HG02678 (cell line): ENCODE results near the gene RAD17.
A peak's percentile ranks its signal among the peaks of the same experiment; 100 is the strongest.
"Not testable (repeated sequence)": the region's sequence is repeated elsewhere in the genome, so short reads cannot be mapped to it uniquely, and the experiment has no call there.

Source experiments
- ATAC-seq: cut with Tn5 transposase; IDR thresholded peaks from one replicate; pipeline ENCODE4 v1.9.1; 2021; ENCODE audit warnings: mild to moderate bottlenecking, moderate library complexity; ENCODE audit not compliant: unreplicated experiment

The RAD17 gene, protein sequence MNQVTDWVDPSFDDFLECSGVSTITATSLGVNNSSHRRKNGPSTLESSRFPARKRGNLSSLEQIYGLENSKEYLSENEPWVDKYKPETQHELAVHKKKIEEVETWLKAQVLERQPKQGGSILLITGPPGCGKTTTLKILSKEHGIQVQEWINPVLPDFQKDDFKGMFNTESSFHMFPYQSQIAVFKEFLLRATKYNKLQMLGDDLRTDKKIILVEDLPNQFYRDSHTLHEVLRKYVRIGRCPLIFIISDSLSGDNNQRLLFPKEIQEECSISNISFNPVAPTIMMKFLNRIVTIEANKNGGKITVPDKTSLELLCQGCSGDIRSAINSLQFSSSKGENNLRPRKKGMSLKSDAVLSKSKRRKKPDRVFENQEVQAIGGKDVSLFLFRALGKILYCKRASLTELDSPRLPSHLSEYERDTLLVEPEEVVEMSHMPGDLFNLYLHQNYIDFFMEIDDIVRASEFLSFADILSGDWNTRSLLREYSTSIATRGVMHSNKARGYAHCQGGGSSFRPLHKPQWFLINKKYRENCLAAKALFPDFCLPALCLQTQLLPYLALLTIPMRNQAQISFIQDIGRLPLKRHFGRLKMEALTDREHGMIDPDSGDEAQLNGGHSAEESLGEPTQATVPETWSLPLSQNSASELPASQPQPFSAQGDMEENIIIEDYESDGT

DNA sequence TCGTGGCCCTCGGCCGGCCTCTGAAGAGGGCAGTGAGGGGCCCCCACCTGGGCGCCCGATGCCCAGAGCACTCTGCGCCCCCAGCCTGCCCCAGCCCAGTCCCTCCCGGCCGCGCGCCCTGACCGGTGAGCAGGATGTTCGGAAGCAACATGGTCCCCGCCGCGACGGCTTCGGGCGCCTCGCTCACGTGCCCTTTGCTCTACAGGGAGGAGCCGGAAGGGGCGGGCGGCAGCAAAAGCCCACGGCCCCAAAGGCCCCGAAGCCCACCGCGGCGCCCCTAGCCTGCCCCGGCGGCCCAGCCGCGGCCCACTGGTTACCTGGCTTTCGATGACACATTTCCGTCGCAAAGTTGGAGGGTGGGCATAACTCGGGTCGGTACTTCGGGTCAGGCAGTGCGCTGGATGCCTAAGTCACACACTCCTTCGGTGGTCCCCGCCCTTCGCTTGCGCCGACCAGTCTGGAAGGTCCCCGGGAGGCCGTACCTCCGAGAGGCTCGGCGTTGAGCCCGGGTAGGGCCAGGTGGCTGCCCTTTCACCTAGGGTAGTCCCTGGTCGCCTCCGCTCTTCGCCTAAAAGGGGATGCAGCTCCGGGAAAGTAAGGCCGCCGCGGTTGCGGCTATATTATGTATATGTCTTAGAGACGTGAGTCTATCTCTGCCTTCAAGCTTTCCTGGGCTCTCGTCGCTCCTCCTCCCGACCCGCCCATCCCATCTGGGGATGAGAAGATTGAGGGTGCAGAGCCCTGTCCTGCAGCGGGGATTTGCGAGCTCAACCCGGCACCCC, at the start of gene RAD17, which contains the start of the genes AK6 and TAF9:
RAD17 (plus strand) TSS at position 479 of the 782 bp plus-strand sequence. CDS start 2,391 bp downstream, outside the sequence.
AK6 (minus strand) TSS at position 181 of the 782 bp plus-strand sequence; CDS start at position 151, 30 bp downstream.
TAF9 (minus strand) TSS at position 181 of the 782 bp plus-strand sequence. CDS start 3,783 bp downstream, outside the sequence.
- peak; percentile 91 for ATAC-seq

DNA sequence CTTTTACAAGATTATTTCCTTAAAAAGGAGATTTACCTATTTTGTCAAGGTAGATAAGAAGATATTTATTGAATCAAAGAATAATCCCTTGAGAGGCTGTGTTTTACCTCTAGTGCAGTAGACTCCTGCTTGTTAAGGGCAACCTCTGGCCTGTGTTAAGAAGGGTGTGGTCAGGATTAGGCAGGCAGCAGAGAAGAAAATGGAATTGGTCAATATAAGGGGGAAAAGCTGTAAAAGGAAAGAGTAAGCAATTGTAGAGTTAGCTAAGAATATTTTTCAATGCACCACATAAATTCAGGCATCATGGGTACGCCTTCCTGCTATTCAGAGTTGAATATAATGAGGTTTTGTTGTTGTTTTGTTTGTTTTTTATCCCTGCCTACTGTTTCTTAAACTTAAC, 43.3 kb upstream of the RAD17 start:
- ATAC-seq: no peak

DNA sequence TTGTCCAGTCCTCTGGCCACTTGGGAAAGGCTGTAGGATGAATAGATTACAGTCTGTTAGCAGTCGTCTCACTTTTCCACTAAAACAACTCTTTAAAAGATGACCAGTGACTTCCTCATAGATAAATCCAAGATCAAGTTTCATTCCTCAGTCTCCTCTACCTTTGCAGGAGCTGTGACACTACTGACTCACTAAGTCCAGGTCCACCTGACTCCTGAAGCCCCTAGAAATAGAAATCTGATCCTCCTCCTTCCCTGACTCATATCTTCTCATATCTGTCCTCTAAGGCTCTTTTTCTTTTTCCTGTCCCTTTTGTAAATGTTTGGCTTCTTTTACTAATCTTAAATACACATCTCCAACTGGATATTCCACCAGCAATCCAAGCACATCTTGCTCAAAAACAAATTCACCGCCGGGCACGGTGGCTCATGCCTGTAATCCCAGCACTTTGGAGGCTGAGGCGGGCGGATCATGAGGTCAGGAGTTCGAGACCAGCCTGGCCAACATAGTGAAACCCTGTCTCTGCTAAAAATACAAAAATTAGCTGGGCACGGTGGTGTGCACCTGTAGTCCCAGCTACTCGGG, 39.6 kb upstream of the RAD17 start:
- no peak for ATAC-seq

DNA sequence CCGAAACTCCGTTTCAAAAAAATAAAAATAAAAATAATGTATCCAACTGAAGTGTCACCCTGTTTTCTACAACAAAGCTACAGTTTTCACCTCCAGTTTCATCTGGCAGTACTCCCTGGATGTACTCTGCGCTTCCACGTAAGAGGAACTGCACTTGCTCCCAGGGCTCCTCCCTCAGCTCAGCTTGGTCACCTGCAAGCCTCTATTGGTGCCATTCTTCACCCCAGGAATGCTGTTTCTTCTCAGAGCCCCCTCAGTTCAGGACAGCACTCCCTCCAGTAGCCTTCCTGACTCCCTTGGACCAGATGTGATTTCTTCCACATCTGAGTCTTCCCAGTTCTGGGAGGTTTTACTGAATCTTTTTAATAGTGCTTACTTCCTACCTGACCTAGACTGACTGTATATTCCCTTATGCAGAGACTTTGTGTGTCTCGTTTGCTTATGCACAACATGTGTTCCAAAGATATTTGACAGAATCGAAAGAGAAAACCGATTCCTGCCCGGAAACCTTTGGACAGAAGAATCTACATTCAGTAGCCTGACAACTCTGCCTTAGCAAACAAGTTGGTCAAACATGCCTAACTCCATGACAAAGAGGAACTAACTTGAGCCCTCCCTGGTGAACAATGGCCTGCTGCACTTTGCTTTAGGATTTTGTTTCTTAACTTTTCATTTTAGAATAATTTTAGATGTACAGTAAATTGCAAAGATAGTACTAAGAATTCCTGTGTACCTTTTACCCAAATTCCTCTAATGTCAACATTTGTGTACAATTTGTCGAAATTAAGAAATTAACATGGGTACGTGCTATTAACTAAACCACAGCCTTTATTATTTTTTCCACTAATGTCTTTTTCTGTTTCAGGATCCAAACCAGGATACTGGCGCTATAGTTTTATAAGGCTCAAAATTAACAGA, 37.8 kb upstream of the RAD17 start:
- ATAC-seq: no peak

DNA sequence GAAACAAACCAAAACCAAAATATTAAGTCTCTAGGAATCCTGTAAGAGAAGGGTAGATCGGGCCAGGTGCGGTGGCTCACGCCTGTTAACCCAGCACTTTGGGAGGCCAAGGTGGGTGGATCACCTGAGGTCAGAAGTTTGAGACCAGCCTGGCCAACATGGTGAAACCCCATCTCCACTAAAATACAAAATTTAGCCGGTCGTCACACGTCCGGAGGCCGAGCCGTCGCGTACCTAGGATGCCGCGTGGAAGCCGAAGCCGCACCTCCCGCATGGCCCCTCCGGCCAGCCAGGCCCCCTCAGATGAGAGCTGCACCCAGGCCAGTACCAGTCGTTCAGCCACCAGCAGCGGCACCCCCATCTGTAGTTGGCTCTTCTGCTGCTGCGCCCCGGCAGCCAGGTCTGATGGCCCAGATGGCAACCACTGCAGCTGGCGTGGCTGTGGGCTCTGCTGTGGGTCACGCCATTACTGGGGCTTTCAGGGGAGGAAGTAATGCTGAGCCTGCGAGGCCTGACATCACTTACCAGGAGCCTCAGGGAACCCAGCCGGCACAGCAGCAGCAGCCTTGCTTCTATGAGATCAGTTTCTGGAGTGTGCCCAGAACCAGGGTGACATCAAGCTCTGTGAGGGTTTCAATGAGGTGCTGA, 35.8 kb upstream of the RAD17 start:
- not testable (repeated sequence) for ATAC-seq

DNA sequence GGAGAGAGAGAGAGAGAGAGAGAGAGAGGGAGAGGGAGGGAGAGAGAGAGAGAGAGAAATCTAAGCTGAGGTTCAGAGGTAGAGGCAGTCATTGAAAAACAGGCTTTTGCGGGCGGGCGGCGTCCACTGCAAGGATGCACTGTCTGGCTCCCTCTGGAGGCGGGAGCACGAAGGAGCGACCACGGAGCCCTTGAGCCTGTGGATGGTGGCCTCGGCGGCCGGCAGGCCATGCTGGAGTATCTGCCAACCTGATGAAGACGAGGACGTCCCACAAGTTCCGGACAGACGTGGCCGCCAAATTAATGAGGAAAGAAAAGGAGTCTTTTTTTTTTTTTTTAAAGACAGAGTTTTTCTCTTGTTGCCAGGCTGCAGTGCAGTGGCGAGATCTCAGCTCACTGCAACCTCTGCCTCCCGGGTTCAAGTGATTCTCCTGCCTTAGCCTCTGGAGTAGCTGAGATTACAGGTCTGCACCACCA, 34.8 kb upstream of the RAD17 start:
- ATAC-seq: peak; percentile 66

DNA sequence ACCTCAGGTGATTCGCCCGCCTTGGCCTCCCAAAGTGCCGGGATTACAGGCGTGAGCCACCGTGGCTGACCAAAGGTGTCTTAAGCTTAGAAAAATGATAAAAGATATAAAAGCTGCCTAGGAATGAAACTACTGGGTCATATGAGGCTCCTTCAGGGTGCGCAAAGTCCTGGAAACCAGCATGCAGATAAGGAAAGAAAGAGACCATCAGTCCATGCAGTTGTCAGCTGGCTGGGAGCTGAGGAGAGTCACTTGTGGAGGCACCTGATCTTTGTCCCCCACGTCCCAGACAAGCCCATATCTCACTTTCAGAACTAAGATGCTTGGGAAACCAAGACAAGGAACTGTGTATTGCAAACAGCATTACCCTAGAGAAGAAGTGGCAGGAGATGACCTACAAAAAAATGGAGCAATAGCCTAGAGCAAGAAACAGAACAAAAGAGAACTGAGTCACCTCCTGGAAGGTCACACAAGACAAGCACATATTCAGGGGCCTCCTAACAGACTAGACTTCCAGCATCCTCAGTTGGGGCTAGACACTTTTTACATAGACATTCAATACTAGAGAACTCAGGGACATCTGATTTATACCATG, 34.2 kb upstream of the RAD17 start:
- no peak for ATAC-seq

DNA sequence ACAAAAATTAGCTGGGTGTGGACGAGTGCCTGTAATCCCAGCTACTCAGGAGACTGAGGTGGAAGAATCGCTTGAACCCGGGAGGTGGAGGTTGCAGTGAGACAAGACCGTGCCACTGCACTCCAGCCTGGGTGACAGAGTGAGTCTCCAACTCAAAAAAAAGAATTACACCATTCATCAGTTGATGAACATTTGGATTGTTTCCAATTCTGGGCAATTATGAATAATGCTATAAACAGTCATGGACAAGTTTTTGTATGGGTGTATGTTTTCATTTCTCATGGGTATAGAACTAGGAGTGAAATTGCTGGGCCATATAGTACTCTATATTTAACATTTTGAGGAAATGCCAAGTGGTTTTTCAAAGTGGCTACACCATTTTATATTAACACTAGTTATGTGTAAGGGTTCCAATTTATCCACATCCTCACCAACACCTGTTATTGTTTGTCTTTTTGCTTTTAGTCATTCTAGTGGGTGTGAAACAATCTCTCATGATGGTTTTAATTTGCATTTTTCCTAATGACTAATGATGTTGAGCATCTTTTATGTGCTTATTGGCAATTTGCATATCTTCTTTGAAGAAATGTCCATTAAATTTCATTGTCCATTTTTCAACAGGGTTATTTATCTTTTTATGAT, 28.0 kb upstream of the RAD17 start:
- no peak for ATAC-seq

DNA sequence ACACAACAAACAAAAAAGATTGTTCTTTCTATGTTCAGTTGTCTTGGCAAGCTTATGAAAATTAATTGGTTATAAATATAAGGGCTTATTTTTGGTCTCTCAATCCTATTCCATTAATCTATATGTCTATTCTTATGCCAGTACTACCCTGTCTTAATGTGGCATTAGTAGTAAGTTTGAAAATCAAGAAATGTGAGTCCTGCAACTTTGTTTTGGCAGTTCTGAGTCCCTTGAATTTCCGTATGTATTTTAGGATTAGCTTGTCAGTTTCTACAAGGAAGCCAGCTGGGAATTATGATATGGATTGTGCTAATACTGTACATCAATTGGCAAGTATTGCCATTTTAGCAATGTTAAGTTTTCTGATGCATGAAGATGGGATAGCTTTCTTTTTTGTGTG, 26.5 kb upstream of the RAD17 start:
- ATAC-seq: no peak

DNA sequence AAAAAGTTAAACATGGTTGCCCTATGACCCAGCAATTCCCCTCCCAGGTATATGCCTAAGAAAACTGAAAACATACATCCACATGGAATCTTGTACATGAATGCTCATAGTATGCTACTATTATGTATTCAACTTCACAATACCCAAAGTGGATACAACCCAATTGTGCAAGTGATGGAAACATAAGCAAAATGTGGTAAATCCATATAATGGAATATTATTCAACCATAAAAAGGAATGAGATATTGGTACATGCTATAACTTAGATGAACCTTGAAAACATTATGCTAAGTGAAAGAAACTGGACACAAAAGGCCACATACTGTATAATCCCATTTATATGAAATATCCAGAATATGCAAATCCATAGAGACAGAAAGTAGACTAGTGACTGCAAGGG, 19.0 kb upstream of the RAD17 start:
- no peak for ATAC-seq

DNA sequence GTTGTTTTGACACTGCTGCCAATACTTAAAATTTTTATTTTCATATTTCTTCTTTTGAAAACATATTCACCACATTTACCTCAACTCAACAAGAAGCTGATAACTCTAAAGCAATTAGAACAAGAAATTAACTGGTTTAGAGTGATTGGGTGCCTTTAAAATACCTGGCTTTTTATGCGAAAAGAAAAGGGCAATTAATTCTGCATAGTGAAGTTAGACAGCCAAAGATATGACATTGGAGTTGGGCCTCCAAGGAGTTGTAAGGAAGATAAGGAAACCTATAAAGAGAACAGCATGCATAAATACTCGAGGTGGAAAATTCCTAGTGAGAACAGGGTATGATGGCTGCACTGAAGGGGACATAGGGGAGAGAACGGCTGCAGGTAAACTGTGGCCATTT, 9.9 kb upstream of the RAD17 start:
- no peak for ATAC-seq

DNA sequence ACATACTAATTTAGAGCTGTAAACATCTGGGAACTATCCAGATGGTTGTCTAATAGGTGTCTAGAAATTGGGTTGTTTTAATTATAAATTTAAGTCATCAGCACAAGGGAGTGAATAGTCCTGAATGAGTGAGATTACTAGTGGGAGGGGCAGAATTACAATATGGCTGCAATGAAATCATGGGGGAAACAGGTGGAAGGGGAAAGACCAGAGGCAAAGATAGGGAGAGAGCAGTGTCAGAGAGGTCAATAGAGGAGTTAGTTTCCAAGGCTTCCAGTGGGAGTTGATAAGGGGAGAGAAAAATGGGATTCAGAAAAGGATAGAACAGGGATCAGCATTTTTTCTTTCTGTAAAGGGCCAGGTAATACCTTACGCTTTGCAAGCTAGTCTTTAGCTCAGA, 9.2 kb upstream of the RAD17 start:
- no peak for ATAC-seq

DNA sequence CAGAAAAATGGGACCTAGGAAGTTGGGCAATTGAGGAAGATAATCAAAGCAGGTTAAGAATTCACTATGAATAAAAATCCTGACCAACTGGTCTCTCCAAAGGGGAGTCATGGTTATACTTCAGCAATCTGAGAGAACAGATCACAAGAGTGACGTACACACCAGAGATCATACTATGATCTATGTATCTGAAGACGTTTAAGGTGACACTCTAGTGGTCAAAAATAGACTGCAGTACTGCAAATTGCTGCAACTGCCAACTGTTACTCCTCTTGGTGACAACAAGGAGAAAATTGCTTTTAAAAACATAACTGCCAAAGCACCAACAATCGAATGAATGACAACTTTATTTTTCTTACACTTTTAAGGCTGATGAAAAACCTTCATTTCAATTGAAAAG, 5.2 kb upstream of the RAD17 start:
- no peak for ATAC-seq

DNA sequence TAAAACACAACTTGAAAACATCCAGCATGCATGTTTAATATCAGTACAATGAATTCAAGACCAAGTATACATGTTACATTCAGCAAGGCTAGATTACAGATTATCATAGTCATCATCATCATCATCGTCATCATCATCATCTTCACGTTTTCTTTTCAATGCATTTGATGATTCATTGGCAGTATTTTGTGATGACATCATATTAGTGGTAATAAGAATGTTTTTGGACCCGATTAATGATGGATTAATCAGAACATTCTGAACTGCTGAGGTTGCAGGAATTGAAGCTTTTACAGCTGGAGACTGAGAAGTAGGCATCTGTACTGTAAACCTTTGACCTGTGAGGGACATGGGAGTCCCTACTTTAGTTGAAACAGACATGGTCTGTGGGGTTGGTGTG, 4.8 kb upstream of the RAD17 start:
- ATAC-seq: no peak

DNA sequence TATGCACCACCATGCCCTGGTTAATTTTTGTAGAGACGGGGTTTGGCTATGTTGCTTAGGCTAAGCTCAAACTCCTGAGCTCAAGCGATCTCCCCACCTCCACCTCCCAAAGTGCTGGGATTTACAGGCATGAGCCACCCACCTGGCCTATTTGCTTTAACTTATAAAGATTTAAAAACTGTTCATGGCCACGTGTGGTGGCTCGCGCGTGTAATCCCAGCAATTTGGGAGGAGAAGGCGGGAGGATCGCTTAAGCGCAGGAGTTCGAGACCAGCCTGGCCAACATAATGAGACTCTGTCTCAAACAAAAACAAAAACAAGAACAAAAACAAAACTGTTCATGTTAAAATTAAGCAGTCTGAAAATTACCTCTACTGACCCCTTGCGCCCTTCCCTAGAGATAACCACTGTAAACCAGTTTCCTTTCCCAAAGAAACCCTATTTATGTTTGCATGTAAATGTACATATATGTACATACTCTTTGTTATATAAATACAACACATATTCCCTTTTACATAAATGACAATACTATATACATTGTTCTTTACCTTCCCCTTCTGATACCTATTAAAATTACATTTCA, 1.8 kb upstream of the RAD17 start:
- ATAC-seq: no peak

DNA sequence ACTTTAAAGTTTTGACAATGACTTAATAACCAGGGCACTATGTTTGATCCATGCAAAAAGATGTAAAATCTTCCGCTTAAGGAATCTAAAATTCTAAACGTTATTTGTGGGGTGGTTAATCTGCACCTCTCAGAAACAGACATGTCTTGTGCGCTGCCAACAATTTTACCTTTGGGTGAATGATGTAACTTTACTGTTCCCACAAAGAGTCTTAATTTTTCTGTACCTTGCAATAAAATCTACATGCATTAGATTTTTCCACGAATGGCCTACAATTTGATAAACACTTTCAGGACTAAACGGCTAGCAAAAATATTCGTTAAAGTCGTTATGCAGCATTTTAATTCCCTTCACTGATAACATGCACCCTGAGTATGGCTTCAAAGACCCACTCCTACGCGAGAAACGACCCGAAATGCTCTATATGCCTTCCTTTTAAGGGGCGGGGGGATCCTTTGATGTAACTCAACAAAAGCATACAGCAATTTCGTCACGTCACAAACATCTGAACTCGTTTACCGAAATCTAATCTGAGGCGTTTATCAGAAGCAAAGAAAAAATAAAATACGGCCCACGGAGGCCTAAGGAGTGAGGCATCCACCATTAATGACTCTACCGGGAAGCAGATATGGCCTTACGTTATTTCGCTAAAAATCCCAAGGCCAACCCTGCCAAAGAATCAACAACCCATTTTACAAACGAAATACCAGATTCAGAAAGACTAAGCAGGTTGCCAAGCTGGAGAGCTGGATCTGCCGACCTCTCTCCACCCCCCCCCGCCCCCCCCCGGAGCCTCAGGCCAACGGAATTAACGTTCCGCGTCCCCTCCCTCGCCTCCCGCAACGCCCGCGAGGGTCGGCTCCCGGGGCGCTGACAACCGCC, 919 bp upstream of the RAD17 start:
- no peak for ATAC-seq

DNA sequence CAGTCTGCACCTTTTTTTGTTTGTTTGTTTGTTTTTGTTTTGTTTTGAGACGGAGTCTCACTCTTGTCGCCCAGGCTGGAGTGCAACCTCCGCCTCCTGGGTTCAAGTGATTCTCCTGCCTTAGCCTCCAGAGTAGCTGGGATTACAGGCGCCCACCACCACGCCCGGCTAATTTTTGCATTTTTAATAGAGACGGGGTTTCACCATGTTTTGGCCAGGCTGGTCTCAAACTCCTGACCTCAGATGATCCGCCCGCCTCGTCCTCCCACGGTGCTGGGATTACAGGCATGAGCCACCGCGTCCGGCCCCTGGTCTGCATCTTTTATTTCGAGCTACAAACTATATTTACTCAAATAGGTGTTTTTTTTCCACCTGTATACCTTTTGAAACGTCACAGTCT, 717 bp downstream of the RAD17 start:
- ATAC-seq: not testable (repeated sequence)
